K562 (cell line): ENCODE measurements around the gene VWA1. TPM values are rescaled to one million over a fixed set of nuclear protein-coding genes. Genes with fewer than 3 reads are reported as not detected.
A peak's percentile ranks its signal among the peaks of the same experiment; 100 is the strongest.

Experiments used
- BACH1 ChIP-seq: fragments of 200-800 bp; sonication (Bioruptor generic); IDR thresholded peaks from 2 replicates; pipeline ENCODE4 v1.6.1; 2016; ENCODE audit warnings: missing genetic modification characterization, missing compliant biosample characterization
- CHD2 ChIP-seq: IDR thresholded peaks from 2 replicates; pipeline ENCODE4 v1.6.1; 2011; ENCODE audit warnings: low read depth, low read length
- CREB1 ChIP-seq, 2 experiments: sonication (generic) in 1 of 2; formaldehyde crosslinking in 1 of 2; IDR thresholded peaks; 2 replicates each; pipeline versions ENCODE4 v1.6.1 to v1.8.0; 2012 to 2022; ENCODE audit warnings: inconsistent platforms in 1 of 2, mild to moderate bottlenecking in 1 of 2, missing genetic modification reagents in 1 of 2, moderate library complexity in 1 of 2
- E2F3 ChIP-seq: fragments of 250-450 bp; sonication (Bioruptor Pico); IDR thresholded peaks from 2 replicates; pipeline ENCODE4 v1.4.0; 2020; ENCODE audit warnings: mild to moderate bottlenecking
- NCOA4 ChIP-seq: fragments of 450-650 bp; IDR thresholded peaks from 2 replicates; pipeline ENCODE4 v1.6.1; 2018; ENCODE audit warnings: mild to moderate bottlenecking; ENCODE audit not compliant: partially characterized antibody
- POLR2G ChIP-seq: fragments of 200-400 bp; formaldehyde crosslinking; IDR thresholded peaks from 2 replicates; pipeline ENCODE4 v1.6.1; 2017; ENCODE audit warnings: low read depth, mild to moderate bottlenecking, antibody characterized with exemption, low read length, moderate library complexity
- PTRF ChIP-seq: fragments of 450-650 bp; IDR thresholded peaks from 2 replicates; pipeline ENCODE4 v1.6.1; 2016; ENCODE audit warnings: mild to moderate bottlenecking, missing genetic modification characterization, missing compliant biosample characterization
- PYGO2 ChIP-seq: fragments of 450-650 bp; IDR thresholded peaks from 2 replicates; pipeline ENCODE4 v1.6.1; 2016; ENCODE audit warnings: mild to moderate bottlenecking, missing genetic modification characterization, moderate library complexity, missing compliant biosample characterization
- U2AF1 ChIP-seq: fragments of 200-400 bp; formaldehyde crosslinking; optimal IDR thresholded peaks from 2 replicates; pipeline ENCODE3; 2017; ENCODE audit warnings: mild to moderate bottlenecking, low read depth, low read length, moderate library complexity
- polyA plus RNA-seq, 8 experiments: library from polyadenylated mRNA; depleted of rRNA in 4 of 8; stranded (reverse) in 5 of 8; unstranded in 3 of 8; fragments of >200 nt; fragmentation: Nextera tagmentation in 2 of 8; fragmentation: Illumina TruSeq in 1 of 8; extraction: Ambion mirVana in 2 of 8; extraction: Trizol in 1 of 8; gene quantifications; 2 replicates each; pipeline versions ENCODE4 v1.2.1 to v1.2.3, GENCODE V29; 2011 to 2014; ENCODE audit warnings: inconsistent platforms in 1 of 8, missing spikeins in 1 of 8
- total RNA-seq, 7 experiments: library from RNA; depleted of rRNA in 6 of 7; stranded (reverse); fragments of >200 nt in 6 of 7; fragmentation: Illumina TruSeq in 2 of 7; extraction: Trizol in 2 of 7; gene quantifications; 2 replicates each; pipeline versions ENCODE4 v1.2.1 to v1.2.3, GENCODE V29; 2011 to 2021; ENCODE audit warnings: low replicate concordance in 1 of 7
- TF ChIP-seq, protein P1 (sequence below), 2 experiments: IDR thresholded peaks; 2 replicates each; pipeline ENCODE4 v1.6.1; 2012; ENCODE audit warnings: improper control_type of control experiment in 2 of 2, low read depth in 2 of 2, low read length in 2 of 2, borderline replicate concordance in 1 of 2
- TF ChIP-seq, protein P2 (sequence below): fragments of 250-450 bp; sonication (Bioruptor Pico); IDR thresholded peaks from 2 replicates; pipeline ENCODE4 v1.5.0; 2020; ENCODE audit warnings: mild to moderate bottlenecking, borderline replicate concordance
- TF ChIP-seq, protein P3 (sequence below): sonication (generic); formaldehyde crosslinking; IDR thresholded peaks from 2 replicates; pipeline ENCODE4 v1.9.0; 2022; ENCODE audit warnings: mild to moderate bottlenecking, missing genetic modification reagents
- TF ChIP-seq, protein P4 (sequence below): fragments of 450-650 bp; IDR thresholded peaks from one replicate; pipeline ENCODE4 v1.6.1; 2018; ENCODE audit warnings: mild to moderate bottlenecking, moderate library complexity; ENCODE audit not compliant: partially characterized antibody
- TF ChIP-seq, protein P5 (sequence below), 3 experiments: fragments of 200-800 bp in 1 of 3; fragments of 250-450 bp in 1 of 3; fragments of 450-650 bp in 1 of 3; sonication (Bioruptor Pico) in 1 of 3; sonication (Bioruptor generic) in 1 of 3; formaldehyde crosslinking in 1 of 3; IDR thresholded peaks; 2 replicates each; pipeline versions ENCODE4 v1.6.1 to v1.8.0; 2016 to 2022; ENCODE audit warnings: mild to moderate bottlenecking in 2 of 3, missing genetic modification characterization in 2 of 3, missing compliant biosample characterization in 1 of 3, moderate library complexity in 1 of 3
- TF ChIP-seq, protein P6 (sequence below): fragments of 250-450 bp; sonication (Bioruptor Pico); IDR thresholded peaks from 2 replicates; pipeline ENCODE4 v1.5.0; 2021

Gene VWA1
- total and polyA plus RNA-seq, 9 of the 15 experiments (the other 6 are each of a cell fraction or from before 2014, with no cell fraction given), result 0.01 to 6.4 (median 0.85) TPM

DNA sequence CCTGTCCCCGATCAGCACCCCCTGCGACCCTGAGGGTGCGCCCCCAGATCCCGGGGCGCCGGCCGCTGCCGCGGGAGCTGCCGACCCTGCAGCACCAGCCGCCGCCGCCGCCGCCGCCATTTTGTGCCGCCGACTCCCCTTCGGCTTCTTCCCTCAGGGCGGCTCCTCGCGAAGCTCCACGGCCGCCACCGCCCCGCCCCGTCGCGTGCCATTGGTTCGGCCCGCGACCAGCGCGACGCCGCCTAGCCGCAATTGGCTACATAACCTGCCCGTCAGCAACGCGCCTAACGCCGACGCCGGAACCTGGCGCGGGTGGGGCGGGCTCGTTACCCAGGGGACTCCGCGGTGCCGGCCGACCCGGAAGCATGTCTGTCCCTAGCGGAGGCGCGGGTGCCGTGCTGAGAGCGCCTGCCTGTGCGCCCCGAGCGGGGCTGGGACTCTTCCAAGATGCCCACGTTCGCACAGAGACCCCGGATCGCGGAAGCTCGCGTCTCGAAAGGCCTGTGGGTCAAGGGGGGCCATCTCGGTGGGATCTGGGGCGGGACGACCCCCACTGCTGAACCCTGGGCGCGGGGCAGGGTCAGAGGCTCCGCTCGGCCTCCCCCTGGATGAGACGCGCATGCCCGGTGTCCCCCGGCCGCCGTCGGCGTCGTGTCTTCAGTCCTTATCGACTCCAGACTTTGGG lies 36.2 kb upstream of the VWA1 start, which contains the start of gene CCNL2 (continued):
- TF ChIP-seq, protein P1, sequence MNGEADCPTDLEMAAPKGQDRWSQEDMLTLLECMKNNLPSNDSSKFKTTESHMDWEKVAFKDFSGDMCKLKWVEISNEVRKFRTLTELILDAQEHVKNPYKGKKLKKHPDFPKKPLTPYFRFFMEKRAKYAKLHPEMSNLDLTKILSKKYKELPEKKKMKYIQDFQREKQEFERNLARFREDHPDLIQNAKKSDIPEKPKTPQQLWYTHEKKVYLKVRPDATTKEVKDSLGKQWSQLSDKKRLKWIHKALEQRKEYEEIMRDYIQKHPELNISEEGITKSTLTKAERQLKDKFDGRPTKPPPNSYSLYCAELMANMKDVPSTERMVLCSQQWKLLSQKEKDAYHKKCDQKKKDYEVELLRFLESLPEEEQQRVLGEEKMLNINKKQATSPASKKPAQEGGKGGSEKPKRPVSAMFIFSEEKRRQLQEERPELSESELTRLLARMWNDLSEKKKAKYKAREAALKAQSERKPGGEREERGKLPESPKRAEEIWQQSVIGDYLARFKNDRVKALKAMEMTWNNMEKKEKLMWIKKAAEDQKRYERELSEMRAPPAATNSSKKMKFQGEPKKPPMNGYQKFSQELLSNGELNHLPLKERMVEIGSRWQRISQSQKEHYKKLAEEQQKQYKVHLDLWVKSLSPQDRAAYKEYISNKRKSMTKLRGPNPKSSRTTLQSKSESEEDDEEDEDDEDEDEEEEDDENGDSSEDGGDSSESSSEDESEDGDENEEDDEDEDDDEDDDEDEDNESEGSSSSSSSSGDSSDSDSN (IDR thresholded peaks at IDR 0.05; ENCODE audit: borderline replicate concordance in 1 of 2, low read depth in 2 of 2, low read length in 2 of 2), result peak in 1 of 2 experiments; percentile 89; a peak in 2 of 4 replicates
- TF ChIP-seq E2F3 (CRISPR knock-in tag) (peak; percentile 61; the same call in 1 of the 2 replicates), CHD2 (peak; percentile 91), U2AF1 (no peak), PYGO2 (tag) (no peak), CREB1 (IDR thresholded peaks at IDR 0.05) (peak; percentile 96), CREB1 (CRISPR knock-in tag; IDR thresholded peaks at IDR 0.05) (peak; percentile 97), NCOA4 (no peak), POLR2G (peak; percentile 96), PTRF (tag) (no peak), BACH1 (no peak)
- TF ChIP-seq, protein P2, sequence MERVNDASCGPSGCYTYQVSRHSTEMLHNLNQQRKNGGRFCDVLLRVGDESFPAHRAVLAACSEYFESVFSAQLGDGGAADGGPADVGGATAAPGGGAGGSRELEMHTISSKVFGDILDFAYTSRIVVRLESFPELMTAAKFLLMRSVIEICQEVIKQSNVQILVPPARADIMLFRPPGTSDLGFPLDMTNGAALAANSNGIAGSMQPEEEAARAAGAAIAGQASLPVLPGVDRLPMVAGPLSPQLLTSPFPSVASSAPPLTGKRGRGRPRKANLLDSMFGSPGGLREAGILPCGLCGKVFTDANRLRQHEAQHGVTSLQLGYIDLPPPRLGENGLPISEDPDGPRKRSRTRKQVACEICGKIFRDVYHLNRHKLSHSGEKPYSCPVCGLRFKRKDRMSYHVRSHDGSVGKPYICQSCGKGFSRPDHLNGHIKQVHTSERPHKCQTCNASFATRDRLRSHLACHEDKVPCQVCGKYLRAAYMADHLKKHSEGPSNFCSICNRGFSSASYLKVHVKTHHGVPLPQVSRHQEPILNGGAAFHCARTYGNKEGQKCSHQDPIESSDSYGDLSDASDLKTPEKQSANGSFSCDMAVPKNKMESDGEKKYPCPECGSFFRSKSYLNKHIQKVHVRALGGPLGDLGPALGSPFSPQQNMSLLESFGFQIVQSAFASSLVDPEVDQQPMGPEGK (CRISPR knock-in tag), result no peak
- TF ChIP-seq, protein P3, sequence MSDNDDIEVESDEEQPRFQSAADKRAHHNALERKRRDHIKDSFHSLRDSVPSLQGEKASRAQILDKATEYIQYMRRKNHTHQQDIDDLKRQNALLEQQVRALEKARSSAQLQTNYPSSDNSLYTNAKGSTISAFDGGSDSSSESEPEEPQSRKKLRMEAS (CRISPR knock-in tag), result peak; percentile 81
- TF ChIP-seq, protein P4, sequence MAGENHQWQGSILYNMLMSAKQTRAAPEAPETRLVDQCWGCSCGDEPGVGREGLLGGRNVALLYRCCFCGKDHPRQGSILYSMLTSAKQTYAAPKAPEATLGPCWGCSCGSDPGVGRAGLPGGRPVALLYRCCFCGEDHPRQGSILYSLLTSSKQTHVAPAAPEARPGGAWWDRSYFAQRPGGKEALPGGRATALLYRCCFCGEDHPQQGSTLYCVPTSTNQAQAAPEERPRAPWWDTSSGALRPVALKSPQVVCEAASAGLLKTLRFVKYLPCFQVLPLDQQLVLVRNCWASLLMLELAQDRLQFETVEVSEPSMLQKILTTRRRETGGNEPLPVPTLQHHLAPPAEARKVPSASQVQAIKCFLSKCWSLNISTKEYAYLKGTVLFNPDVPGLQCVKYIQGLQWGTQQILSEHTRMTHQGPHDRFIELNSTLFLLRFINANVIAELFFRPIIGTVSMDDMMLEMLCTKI, result no peak
- TF ChIP-seq, protein P5, sequence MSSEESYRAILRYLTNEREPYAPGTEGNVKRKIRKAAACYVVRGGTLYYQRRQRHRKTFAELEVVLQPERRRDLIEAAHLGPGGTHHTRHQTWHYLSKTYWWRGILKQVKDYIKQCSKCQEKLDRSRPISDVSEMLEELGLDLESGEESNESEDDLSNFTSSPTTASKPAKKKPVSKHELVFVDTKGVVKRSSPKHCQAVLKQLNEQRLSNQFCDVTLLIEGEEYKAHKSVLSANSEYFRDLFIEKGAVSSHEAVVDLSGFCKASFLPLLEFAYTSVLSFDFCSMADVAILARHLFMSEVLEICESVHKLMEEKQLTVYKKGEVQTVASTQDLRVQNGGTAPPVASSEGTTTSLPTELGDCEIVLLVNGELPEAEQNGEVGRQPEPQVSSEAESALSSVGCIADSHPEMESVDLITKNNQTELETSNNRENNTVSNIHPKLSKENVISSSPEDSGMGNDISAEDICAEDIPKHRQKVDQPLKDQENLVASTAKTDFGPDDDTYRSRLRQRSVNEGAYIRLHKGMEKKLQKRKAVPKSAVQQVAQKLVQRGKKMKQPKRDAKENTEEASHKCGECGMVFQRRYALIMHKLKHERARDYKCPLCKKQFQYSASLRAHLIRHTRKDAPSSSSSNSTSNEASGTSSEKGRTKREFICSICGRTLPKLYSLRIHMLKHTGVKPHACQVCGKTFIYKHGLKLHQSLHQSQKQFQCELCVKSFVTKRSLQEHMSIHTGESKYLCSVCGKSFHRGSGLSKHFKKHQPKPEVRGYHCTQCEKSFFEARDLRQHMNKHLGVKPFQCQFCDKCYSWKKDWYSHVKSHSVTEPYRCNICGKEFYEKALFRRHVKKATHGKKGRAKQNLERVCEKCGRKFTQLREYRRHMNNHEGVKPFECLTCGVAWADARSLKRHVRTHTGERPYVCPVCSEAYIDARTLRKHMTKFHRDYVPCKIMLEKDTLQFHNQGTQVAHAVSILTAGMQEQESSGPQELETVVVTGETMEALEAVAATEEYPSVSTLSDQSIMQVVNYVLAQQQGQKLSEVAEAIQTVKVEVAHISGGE (CRISPR knock-in tag; IDR thresholded peaks at IDR 0.05), result peak in 1 of 3 experiments; percentile 87; a peak in 3 of 6 replicates
- TF ChIP-seq, protein P6, sequence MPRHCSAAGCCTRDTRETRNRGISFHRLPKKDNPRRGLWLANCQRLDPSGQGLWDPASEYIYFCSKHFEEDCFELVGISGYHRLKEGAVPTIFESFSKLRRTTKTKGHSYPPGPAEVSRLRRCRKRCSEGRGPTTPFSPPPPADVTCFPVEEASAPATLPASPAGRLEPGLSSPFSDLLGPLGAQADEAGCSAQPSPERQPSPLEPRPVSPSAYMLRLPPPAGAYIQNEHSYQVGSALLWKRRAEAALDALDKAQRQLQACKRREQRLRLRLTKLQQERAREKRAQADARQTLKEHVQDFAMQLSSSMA, result no peak
